GM10266 (cell line): ENCODE results near the gene MBOAT1.
"Not testable (repeated sequence)": the region's sequence is repeated elsewhere in the genome, so short reads cannot be mapped to it uniquely, and the experiment has no call there.

ENCODE experiments used
- DNase-seq: peaks from one replicate; pipeline ENCODE4 v3.0.0; 2012; ENCODE audit errors: extremely low spot score
- TF ChIP-seq, protein P1 (sequence below): IDR thresholded peaks from 2 replicates; pipeline ENCODE4 v1.5.1; 2012; ENCODE audit warnings: mild to moderate bottlenecking, low read depth; ENCODE audit not compliant: control insufficient read depth, insufficient read depth; ENCODE audit errors: missing control alignments

Gene MBOAT1

DNA sequence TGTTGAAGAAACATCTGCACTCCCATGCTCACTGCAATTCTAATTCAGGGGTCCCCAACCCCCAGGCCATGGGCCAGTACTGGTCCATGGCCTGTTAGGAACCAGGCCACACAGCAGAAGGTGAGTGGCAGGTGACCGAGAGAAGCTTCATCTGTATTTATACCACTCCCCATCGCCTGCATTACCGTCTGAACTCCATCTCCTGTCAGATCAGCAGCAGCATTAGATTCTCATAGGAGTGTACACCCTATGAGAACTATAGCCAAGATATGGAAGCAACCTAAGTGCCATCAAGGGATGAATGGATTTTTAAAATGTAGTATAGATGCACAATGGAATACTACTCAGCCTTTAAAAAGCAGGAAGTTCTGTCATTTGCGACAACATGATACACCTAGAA is 53.2 kb downstream of the MBOAT1 start:
- no peak for DNase-seq
- TF ChIP-seq, protein P1, sequence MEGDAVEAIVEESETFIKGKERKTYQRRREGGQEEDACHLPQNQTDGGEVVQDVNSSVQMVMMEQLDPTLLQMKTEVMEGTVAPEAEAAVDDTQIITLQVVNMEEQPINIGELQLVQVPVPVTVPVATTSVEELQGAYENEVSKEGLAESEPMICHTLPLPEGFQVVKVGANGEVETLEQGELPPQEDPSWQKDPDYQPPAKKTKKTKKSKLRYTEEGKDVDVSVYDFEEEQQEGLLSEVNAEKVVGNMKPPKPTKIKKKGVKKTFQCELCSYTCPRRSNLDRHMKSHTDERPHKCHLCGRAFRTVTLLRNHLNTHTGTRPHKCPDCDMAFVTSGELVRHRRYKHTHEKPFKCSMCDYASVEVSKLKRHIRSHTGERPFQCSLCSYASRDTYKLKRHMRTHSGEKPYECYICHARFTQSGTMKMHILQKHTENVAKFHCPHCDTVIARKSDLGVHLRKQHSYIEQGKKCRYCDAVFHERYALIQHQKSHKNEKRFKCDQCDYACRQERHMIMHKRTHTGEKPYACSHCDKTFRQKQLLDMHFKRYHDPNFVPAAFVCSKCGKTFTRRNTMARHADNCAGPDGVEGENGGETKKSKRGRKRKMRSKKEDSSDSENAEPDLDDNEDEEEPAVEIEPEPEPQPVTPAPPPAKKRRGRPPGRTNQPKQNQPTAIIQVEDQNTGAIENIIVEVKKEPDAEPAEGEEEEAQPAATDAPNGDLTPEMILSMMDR = no peak

DNA sequence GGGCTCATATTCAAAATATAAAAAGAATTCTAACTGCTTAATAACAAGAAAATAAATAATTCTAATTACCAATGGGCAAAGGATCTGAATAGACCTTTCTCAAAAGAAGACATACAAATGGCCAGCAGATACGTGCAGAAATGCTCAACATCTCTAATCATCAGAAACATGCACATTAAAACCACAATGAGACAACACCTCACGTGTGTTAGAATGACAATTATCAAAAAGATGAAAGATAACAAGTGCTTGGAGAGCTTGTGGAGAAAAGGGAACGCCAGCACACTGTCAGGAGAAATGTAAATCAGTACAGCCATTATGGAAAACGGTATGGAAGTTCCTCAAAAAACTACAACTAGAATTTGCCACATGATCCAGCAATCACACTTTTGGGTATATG is 53.6 kb downstream of the MBOAT1 start:
- TF ChIP-seq, protein P1 = no peak
- DNase-seq = no peak

- no peak for DNase-seq
- TF ChIP-seq, protein P1 = no peak
These were observed 55.4 kb downstream of the MBOAT1 start for GRCh38 chr6:20156824-20157223.

DNA sequence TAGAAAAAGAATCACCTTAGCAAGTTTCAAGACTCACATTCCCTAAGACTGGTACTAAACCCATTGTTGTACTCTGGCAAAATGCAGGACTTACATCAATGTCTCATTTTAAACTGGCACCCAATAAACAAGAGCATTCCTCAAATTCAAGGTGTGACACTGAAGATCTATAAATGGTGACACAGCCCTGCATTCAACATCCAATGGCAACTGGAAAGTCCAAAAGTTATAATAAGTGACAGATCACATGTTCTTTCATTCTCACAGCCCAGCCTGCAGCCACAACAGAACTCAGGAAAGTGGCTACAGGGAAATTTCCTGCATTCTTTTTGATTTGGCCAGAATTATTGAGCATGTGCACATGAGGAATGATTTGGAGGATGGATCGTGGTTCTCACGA is 57.5 kb downstream of the MBOAT1 start:
- TF ChIP-seq, protein P1 = no peak
- no peak for DNase-seq

DNA sequence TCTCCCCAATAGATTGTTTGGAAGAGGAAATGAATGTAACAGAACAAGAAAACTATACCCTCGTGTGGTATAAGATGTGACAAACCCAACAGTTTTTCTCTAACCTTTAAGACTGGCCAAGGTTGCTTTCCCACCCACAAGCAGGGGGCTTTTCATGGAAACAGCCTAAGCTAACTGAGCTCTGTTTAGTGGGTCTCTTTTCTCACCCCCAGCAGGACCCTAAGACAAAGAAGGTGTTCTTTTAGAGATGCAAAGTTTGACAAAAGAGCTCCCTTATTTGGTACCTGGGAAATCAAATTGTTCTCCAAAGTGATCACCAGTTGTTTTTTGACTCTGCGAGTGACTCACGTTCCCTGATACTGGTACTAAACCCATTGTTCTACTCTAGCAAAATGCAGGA is 59.1 kb downstream of the MBOAT1 start:
- DNase-seq = no peak

DNA sequence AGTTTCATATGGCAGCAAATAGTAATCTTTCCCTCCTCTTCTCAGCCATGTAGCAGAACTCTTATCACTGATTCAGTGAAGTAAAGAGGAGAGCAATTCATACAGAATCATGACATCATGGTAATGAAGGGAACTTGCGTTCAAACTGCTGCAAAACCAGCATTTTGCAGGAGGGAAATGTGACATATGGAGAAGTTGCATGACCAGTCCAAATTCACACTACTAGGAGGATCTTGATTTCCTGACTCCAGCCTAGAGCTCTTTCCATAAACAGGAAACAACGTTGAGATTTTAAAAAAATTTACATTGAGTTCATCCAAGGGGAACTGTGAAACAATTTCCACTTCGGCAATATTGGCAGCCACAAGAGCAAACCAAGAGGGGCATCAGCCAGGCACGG is 63.8 kb downstream of the MBOAT1 start:
- no peak for DNase-seq

More for the DNA sequence above, 59.1 kb downstream of the MBOAT1 start:
- TF ChIP-seq, protein P1 = no peak

DNA sequence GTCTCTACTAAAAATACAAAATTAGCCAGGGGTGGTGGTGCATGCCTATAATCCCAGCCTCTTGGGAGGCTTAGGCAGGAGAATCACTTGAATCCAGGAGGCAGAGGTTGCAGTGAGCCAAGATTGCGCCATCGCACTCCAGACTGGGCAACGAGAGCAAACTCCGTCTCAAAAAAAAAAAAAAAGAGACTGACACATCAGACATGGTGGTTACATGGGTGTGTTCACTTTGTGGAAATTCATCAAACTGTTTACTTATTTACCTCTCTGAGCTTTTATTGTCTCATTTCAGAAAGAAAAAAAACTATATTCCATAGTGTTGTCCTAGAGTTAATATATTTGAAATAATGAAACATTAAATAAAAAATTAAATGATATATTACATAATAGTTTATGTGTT is 64.8 kb downstream of the MBOAT1 start:
- no peak for DNase-seq
- TF ChIP-seq, protein P1 = no peak

More for the DNA sequence above, 63.8 kb downstream of the MBOAT1 start:
- TF ChIP-seq, protein P1 = no peak

DNA sequence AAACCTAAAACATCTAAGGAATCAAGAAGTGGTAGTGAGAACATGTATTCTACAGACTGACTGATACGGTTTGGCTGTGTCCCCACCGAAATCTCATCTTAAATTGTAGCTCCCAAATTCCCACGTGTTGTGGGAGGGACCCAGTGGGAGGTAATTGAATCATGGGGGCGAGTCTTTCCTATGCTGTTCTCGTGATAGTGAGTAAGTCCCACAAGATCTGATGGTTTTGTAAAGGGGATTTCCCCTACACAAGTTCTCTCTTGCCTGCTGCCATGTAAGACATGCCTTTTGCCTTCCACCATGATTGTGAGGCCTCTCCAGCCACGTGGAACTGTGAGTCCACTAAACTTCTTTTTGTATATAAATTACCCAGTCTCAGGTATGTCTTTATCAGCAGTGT is 65.4 kb downstream of the MBOAT1 start:
- not testable (repeated sequence) for DNase-seq
